Activated T-cell treated with anti-CD3 and anti-CD28 coated beads for 4 hours (primary cell): ENCODE measurements around the gene SYTL1.

Source experiments
- DNase-seq: peaks from one replicate; pipeline ENCODE4 v3.0.0-alpha.2; 2020

Gene SYTL1

DNA sequence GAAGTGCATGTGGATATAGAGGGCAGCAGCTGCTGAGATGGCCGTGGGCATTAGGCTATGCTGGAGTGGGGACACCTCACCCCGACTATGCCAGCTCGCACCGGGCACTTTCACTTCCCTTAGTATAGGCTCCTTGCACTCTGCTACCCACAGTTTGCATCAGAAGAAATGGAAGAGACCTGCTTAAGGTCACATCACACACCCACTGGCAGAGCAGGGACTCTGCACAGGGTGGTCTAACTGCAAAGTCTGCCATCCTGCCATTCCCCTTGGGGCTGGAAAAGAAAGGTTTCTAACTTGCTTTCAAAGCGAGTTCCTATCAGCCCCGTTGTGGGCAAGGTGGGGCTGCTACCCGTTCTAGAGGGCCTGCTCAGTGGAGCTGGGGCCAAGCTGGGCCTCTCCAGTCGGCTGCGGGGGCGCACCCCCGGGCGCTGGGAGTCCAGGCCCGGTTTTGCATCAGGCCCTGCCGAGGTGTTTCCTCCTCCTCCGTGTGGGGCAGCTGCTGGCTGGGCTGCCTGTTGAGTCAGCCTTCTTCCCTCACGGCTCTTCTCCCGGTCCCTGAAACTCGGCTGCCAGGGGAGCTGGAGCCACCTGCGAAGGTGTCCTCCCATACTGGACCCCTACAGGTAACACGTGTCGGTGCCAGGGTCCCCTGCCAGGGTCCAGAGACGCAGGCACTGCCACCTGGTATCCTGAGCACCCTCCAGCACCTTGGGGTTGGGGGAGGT is at the start of gene SYTL1:
Gene SYTL1 (plus strand): TSS at position 498 of the 728 bp plus-strand sequence. CDS start 3,313 bp downstream, outside the sequence.
- DNase-seq = peak; percentile 42

DNA sequence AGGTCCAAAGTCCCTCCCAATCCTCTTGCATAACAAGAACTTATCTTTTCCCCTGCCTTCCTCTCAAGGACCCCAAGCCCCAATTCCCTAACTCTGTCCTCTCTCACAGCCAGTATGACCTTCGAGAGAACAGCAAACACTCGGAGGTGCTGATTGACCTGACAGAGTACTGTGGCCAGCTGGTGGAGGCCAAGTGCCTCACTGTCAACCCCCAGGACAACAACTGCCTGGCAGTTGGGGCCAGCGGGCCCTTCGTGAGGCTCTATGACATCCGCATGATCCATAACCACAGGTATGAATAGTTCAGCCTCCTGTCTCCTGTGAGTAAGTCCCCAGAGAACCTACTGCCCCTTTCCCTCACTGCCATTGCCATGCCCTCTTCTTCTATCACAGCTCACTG is 49.7 kb upstream of the SYTL1 start:
- no peak for DNase-seq

DNA sequence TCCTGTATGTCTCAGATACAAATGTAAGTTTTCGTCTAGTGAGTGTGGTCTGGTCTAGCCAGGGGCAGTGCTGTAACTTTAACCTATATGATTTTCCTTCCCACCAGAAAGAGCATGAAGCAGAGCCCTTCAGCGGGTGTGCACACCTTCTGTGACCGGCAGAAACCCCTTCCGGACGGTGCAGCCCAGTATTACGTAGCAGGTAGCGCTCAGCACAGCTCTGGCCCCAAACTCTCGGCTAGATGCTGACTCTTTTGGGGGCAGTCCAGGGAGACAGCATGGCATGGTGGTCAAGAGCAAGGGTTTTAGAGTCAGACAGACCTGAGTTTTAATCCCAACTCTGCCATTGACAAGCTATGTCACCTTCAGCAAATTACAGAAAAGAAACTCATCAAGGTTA is 47.9 kb upstream of the SYTL1 start:
- DNase-seq = no peak

DNA sequence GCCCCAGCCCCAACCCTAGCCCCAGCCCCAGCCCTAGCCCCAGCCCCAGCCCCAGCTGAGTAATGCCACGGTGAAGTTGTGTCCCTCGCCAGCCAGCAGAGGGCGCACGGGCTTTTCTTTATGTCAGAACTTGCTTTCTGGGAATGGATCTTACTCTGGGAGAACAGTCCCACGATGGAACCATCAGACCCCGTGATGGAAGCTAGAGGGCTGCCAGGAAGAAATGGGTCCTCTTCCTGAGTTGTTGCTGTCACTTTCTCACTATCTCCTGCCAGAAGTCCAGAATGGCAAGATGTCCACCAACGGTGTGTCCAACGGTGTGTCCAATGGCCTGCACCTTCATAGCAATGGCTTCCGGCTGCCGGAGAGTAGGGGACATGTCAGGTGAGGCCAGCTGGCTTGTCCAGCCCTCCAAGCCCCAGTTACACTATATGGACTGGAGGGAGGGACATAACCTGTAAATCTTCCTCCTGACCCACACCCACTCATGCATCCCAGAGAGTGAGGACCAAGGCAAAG is 45.0 kb upstream of the SYTL1 start:
- DNase-seq = peak; percentile 55

- no peak for DNase-seq
Measured at GRCh38 chr1:27297903-27298302, 43.9 kb upstream of the SYTL1 start.

DNA sequence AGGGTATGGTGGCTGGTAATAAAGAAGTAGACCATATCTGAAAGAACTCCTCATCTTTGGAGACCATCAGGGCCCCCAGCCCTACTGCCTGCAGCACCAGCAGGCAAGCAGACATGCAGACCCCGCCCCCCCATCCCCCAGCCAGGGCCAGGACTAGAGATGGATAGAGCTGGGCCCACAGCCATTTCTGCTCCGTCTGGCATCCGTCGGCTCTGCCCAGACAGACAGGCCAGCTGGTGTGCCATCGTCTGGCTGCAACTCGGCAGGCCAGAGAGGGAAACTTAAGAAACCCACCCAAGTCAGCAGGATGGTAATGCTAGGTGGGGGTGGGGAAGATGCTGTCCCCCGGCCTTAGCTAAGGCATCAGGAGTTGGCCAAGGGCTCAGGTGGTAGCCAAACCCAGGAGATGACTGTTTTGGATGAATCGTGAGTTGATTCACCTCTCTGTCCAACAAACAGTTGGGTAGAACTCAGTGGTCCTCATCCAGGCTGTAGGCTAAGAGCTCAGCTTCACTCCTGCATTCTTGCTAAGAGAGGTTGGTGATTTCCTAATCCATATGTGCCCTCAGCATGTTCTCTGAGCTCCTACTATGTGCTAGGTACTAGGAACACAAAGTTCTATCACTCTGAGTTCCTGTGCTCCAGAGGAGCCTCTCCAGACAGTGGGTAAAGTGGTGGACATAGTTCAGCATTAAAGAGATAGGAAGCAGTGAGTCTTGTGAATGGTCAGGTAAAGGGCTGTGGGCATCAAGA is 43.0 kb upstream of the SYTL1 start:
- no peak for DNase-seq

DNA sequence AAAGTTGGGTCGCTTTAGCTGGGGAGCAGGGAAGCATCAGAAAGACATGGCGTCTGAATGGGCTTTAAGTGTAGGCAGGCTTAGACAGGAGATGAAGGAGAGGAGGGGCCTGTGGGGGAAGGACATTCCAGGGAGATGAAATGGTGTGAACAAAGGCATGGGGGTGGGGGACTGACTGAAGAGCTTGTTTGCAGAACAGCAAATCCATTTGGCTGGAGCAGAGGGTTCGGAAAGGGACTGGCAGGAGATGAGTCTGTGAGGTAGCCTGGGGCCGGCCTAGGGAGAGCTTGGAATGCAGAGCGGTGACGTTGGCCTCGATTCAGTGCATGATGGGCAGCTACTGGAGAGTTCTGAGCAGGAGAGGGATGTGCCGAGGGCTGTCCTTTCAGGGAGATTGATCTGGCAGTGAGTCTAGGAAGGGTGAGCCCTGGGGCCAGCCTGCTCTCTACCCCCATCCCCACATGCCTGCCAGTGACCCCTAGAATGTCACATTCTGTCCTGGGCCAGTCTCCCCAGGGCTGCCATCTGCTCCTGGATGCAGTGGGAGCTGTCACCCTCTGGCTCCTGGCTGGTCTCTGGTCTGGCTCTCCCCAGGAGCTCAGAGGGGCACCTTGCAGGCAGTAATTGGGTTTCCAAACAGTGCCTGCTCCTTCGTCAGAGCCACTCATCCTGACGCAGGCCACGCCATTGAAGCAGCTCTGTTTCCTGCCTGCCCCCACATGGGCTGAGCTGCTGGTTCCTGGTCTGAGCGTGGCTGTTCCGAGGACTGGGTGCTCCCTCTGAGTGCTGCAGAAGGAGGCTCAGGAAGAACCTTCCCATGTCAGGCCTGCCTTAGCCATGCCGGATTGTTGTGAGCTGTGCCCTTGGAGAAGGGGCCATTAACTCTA is 42.2 kb upstream of the SYTL1 start:
- no peak for DNase-seq

DNA sequence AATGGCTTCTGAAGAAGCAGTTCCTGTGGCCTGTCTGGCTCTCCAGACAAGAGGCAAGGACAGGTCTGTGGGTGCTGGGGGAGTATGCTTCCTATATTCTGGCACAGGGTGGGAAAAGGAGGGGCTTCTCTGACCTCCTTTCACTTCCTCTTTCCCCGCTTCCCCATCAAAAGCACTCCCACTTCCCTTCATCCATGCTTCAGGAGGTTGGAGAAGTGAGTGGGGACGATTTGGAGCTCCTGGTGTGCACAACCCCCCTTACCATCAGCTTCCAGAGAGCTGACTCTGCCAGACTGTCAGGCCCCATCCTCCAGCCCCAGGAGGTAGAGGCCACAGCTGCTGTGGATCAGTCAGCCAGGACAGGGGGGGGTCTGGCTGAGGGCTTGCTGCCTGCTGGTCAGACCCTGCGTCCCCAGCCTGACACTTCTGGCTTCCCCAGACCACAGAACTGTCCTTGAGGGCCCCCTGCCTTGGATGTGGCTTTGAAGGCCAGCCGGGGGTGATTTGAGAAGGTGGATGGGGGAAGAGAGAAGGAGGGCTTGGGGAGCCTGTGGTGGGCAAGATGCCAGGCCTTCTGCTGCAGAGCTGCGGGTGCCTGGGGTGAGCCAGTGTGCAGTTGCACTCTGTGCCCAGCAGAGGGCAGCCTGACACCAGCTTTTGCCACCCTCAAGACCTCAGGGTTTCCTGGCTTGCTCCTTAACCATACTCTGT is 41.3 kb upstream of the SYTL1 start:
- peak; percentile 67 for DNase-seq

GRCh38 chr1:27301052-27301422 is 40.8 kb upstream of the SYTL1 start:
- no peak for DNase-seq

GRCh38 chr1:27301582-27302199 is 40.1 kb upstream of the SYTL1 start:
- no peak for DNase-seq

GRCh38 chr1:27302612-27303011 is 39.2 kb upstream of the SYTL1 start:
- no peak for DNase-seq

DNA sequence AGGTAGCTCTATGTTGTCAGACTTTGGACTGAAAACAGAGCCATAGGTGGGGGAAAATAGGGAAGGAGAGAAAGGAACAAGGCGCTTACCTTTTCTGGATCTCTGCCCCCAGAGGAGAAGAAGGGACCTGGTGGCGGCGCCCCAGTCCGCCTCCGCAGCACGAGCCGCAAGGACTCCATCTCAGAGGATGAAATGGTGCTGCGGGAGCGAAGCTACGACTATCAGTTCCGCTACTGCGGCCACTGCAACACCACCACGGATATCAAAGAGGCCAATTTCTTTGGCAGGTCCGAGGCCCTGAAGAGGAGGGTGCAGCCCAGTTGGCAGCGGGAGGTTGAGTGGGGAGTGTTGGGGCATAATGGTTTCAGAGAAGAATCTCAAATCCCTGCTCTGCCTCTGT is 38.3 kb upstream of the SYTL1 start:
- DNase-seq = no peak

- DNase-seq = no peak
Measured at GRCh38 chr1:27306071-27306470, 35.8 kb upstream of the SYTL1 start.

DNA sequence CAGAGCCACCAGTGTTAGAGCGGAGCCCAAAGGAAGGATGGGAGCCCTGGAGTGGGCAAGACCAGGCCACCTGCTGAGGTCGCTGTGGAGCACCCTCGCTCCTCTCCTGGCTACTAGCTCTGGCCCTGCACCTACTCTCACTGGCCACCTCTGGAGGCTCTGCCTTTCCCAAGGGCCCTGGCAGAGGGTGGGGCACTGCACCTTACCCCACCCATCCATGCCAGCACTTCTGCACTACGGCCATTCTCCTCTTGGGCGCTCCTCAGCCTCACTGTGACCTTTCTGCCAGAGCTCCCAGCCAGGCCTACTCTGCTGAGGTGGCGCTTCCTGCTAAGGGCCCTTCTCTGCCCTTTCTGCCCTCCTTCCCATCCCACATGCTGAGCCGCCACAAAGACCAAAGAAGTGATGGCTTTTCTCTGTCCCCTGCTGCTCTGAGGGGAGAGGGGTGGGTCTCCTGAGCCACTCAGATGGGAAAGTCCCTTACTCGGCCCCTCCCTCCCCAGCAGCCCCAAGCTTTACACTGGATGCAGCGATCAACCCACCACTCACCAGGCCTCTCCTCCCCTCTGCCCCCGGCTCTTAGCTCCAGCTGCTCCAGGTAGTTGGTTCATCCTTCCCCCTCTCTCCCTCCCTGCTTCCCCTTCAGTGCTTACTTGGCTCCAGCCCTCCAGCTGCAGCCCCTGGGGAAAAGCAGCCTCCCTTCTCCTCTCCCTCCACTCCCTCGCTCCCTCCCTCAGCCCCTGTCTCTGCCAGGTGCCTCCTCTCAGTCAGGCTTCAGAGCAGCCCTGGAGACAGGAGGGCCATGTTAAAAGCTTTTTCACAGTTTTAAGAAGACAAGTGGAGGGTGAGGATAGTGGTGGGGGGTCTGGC is 34.7 kb upstream of the SYTL1 start:
- no peak for DNase-seq

GRCh38 chr1:27307874-27308598 is 33.8 kb upstream of the SYTL1 start:
- no peak for DNase-seq

GRCh38 chr1:27314169-27314568 is 27.7 kb upstream of the SYTL1 start:
- no peak for DNase-seq

- DNase-seq = no peak
Measured at GRCh38 chr1:27314737-27315136, 27.1 kb upstream of the SYTL1 start.

DNA sequence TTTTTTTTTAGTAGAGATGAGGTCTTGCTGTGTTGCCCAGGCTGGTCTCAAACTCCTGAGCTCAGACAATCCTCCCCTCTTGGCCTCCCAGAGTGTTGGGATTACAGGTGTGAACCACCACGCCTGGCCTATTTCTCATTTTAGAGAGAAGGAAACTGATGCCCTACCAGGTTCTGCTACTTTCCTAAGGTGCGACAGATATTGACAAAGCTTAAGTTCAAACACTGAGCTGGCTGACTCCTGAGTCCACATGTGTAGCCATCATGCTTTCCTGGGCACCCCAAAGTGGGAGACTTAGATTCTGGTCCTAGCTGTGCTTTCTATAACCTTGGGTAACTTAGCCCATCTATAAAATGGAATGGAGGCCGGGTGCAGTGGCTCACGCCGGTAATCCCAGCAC is 25.0 kb upstream of the SYTL1 start:
- DNase-seq = no peak

GRCh38 chr1:27318136-27318535 is 23.7 kb upstream of the SYTL1 start:
- DNase-seq = no peak

GRCh38 chr1:27318596-27318995 is 23.2 kb upstream of the SYTL1 start:
- no peak for DNase-seq
